Stimulated activated CD4-positive, alpha-beta T cell treated with anti-CD3 and anti-CD28 coated beads, Interleukin-4, amount 100 ng/mL, for 24 hours (primary cell): ENCODE results near the gene COL20A1.
"Not testable (repeated sequence)": the region's sequence is repeated elsewhere in the genome, so short reads cannot be mapped to it uniquely, and the experiment has no call there.

Experiments
- DNase-seq: peaks from one replicate; pipeline ENCODE4 v3.0.0-alpha.2; 2020

COL20A1 gene

DNA sequence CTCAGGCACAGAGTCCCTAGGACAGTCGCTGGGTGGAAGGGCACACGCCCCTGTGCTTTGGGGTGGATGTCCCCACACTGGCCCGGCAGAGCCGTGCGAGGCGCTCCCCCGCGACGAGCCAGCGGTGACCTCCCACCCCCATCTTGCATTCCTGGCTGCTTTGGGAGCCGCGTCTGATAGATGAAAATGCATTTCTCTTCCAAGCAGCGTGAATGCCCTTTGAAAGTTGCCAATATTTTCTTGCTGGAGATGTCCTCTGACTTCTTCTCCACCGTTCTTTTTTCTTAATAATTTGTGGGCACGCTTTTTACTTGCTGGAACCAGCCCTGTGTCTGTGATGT is 29.9 kb downstream of the COL20A1 start:
- no peak for DNase-seq

DNA sequence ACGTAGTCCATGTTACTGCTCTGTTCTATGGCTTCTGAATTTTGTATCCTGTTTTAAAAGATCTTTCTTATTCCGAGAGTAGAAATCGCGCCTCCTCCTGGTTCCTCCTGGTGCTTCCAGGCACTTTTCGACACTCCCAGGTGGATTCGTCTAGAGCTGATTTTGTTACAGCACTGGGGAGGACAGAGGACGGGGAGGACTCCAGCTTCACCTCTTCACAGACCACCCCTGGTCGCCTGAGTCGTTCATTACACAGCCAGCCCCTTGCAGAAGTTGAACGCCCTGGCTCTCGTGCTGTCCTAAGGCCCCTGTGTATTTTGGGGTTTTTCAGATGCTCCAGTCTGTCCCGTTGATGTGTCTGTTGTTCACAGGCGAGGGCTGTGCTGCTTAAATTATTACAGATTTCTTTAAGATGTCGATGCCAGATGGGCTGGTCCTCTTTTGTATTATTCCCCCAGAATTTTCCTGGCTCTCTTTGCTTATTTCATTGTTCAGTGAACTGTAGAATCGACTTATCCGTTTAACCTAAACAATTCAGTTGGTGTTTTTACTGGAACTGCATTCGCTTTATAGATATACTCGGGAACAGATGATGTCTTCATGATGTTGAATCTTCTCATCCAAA is 30.5 kb downstream of the COL20A1 start:
- no peak for DNase-seq

- DNase-seq = no peak
Observed at GRCh38 chr20:63325021-63325471, 32.1 kb downstream of the COL20A1 start.

DNA sequence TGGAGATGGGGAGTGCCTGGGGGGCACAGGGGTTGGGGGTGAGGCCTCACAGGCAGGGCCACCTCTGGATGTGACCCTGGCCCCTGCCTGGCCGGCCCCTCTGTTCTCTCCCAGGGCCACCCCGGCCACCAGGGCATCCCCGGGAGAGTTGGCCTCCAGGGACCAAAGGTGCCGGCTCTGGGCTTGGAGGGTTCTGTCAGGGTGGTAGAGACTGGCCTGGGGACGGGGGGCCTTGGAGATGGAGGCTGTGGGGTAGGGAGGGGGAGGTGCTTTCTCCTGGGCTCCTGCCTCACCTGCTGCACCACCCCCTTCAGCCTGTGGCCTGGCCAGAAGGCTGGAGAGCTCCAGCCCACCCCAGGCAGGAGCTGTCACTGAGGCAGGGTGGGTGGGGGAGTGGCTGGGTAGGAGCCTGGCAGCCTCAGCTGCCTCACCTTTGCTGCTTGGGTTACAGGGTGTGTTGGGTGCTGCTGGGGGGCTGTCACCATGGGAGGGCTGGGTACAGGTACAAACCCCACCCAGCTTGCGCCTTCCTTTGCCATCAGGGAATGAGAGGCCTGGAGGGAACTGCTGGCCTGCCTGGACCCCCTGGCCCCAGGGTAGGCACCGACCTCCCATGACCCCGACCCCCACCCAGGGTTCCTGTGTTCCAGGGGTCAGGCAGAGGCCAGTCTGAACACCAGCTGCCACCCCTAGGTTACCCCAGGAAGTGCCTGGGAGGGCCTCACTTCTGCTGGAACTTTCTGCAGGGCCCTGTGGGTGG is 32.7 kb downstream of the COL20A1 start:
- no peak for DNase-seq

DNA sequence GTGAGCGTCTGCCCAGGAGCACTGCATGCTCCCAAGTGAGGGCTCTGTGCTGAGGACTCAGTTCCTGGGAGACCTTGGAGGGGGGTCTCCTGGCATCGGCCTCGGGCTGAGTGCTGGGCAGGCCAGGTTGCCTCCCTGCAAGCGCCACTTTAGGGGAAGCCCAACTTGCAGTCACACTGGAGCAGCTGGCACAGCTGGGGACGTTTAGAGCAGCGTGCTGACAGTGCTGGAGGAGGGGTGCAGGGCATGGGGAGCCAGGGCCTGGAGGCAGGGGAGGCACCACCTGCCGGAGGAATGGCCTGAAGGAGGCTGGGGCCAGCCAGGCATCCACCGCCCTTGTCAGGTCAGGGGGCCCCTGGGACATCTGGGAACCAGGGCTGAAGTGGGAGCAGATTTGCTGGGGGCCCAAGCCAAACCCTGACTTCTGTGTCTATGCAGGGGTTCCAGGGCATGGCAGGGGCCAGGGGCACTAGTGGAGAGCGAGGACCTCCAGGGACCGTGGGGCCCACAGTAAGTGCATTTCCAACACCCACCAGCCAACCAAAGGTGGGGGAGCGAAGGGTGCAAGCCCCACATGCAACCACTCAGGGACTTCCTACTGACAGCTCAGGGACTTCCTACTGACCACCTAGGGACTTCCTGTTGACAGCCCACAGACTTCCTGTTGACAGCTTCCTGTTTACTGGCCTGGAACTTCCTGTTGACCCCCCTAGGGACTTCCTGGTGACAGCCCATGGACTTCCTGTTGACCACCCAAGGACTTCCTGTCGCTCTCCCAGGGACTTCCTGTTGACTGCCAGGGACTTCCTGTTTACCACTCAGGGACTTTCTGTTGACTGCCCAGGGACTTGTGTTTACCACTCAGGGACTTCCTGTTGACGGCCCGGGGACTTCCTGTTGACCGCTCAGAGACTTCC is 33.6 kb downstream of the COL20A1 start:
- no peak for DNase-seq

- no peak for DNase-seq
Observed at GRCh38 chr20:63327231-63327745, 34.3 kb downstream of the COL20A1 start.

- no peak for DNase-seq
Observed at GRCh38 chr20:63328026-63328700, 35.2 kb downstream of the COL20A1 start.

DNA sequence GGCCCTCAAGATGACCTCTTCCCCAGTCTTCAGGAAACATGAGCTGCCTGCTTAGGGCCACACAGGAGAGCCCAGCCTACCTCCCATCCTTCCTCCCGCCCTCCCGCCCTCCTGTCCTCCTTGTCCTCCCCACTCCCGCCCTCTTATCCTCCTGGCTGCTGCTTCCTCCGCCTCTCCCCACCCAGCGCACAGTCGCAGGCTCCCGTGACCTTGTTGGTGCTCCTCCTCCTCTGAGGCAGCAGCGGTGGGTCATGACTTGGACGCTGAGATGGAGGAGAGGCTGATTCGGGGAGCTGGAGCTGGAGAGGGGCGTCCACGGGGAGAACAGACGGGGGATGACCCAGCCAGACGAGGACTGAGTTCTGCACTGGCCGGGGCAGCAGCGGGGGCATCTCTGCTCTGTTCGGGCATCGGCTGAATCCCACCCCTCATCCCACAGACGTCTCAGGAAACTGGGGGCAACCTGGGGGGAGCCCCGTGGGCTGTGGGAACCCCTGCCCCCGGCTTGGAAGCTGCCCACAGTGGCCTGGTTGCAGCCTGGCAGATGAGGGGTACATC is 35.8 kb downstream of the COL20A1 start:
- DNase-seq = no peak

DNA sequence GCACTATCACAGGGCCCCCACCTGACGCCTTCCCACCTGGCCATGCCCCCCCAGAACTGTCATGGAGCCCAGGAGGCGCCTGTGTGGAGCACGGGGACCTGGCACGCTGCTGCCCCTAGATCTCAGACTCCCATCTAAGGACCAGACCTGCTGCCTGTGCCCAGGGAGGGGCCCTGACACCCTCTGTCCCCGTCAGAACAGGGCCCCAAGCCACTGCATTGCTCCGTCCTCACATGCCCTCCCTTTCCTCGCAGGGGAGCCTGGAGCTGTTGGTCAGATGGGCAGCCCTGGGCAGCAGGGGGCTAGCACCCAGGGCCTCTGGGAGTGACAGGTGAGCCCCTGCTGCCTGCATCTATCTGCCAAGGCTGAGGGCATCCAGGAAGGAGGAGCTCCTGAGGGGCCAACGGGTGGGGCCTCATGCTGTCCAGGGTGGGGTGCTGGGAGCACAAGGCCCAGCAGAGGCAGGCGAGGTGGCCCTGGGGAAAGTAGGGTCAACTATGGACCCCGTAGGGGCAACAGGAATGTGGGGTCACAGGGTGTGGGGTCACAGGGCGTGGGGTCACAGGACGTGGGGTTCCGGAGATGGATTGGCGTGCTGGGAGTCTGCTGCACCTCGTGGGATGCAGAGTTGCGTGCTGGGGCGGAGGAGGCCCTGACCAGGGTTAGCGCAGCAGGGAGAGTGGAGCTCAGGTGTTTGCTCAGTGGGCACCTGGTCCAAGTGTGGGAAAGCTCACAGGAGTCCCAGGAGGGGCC is 36.5 kb downstream of the COL20A1 start:
- no peak for DNase-seq

DNA sequence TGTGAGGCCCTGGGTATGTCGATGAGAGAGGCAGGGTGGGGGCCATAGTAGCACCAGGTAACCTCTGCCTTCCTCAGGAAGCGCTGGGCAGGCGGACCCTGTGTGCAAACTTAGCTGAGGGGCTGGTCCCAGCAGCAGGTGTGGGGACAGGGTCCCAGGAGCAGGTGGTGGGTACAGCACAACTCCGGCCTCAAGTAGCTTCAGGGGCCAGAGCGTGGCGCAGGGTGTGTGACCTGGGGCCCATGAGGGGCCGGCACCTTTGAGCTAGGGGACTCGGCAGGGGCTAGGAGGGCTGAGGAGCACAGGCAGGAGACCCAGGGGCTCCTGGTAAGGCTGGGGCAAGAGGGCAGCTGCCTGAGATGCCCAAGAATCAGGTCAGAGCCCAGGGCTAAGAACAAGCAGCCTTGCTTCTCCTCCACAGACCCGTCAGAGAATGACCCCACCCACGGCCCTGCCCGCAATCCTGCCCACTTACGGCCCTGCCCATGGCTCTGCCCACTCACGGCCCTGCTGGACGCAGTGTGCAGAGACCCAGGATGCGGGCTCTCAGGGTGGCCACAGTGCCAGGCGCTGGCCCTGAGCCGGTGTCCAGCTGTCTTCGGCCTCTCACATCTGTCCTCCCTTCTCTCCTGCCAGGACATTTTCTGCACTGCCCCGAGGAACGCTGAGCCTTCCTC is 37.2 kb downstream of the COL20A1 start:
- DNase-seq = no peak

GRCh38 chr20:63330940-63331339 is 38.0 kb downstream of the COL20A1 start:
- no peak for DNase-seq

- no peak for DNase-seq
Observed at GRCh38 chr20:63331741-63332400, 38.9 kb downstream of the COL20A1 start.

DNA sequence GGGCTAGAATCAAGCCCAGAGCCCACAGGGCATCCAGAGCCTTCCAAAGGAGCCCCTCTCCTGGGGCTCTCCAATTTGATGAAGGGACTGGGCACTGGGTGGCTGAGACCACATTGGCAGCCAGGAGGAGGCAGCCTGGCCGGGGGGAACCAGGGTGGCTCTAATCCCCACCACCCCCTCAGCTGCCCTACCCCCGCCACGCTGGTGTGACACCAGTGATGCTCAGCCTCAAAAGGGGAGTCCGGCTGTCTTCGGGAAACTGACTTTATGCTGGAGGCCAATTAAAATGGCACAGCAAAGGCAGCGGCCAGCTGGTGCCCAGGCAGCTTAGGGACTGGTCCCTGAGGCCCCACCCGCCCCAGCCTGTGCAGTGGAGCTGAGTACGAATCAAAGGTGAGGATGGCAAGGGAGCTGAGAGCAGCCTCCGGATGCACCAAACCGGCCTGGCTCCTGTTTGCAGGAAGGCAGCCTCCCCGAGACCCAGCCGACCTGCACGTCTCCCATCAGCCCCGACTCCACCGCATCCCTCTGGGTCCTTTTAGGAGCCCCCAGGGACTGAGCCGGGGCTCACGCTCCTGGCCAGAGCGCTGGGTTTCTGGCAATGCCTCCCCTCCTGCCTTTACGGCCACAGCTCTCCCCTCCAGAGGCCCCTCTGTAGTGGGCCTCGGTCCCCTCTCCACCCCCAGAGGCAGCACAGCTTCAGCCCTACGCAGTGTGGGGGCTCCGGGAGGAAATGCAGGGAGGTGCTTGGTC is 39.7 kb downstream of the COL20A1 start:
- no peak for DNase-seq

DNA sequence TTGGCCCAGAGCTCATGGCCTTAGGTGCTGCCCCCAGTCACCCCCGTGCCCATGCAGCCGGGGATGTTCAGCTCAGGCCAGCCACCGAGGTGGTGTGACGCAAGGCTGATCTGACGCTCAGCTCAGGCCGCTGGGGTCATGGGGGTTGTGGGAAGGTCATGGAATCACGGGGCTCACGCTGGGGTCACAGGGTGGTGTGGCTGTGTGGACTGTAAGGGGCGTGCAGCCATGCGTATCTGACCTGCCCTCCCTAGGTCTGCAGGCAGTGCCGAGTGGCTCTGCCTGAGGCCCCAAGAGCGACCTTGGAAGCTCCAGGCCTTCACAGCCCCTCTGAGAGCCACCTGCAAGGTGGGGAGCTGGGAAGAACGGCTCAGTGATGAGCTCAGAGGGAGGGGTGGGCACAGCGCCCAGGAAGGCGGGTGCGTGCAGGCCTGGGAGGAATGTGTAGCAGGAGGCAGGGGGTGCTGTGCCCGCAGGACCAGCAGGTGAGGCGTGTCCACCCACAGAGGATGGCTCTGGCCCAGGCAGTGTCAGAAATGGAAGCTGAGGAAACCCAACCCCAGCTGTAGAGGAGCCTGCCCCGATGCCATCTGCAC is 40.4 kb downstream of the COL20A1 start:
- DNase-seq = no peak

DNA sequence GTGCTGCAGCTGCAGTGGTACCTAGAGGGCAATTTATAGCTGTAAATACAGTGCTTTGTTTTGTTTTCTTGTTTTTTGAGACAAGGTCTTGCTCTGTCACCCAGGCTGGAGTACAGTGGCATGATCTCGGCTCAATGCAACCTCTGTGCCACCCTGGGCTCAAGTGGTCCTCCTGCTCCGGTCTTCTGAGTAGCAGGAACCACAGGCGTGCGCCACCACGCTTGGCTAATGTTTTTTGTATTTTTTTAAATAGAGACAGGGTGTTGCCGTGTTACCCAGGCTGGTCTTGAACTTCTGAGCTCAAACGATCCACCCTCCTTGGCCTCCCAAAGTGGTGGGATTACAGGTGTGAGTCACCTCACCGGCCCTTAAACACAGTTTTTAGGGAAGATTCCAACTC is 41.4 kb downstream of the COL20A1 start:
- no peak for DNase-seq

DNA sequence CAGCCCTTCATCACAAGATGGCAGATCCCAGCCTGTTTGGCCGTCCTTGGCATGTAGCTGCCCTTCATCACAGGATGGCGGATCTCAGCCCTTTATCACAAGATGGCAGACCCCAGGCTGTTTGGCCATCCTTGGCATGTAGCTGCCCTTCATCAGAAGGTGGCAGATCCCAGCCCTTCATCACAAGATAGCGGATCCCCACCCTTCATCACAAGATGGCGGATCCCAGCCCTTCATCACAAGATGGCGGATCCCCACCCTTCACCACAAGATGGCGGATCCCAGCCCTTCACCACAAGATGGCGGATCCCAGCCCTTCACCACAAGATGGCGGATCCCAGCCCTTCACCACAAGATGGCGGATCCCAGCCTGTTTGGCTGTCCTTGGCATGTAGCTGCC is 42.1 kb downstream of the COL20A1 start:
- not testable (repeated sequence) for DNase-seq

DNA sequence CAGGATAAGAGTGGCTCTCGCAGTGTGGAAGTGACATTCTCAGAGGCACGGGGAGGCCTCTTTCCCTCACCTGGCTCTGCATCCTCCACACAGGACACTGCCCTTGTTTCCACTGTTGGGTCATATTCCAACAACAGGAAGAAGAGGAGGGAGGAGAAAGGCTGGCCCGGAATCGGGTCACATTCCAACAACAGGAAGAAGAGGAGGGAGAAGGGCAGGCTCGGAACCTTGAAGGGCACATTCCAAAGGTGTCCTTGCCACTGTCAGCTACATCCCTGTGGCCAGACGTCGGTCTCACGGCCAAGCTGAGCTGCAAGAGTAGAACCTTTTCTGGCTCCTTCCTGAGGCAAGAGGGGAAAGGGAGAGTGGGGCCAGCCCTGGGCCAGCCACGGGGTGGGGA is 42.7 kb downstream of the COL20A1 start:
- no peak for DNase-seq

DNA sequence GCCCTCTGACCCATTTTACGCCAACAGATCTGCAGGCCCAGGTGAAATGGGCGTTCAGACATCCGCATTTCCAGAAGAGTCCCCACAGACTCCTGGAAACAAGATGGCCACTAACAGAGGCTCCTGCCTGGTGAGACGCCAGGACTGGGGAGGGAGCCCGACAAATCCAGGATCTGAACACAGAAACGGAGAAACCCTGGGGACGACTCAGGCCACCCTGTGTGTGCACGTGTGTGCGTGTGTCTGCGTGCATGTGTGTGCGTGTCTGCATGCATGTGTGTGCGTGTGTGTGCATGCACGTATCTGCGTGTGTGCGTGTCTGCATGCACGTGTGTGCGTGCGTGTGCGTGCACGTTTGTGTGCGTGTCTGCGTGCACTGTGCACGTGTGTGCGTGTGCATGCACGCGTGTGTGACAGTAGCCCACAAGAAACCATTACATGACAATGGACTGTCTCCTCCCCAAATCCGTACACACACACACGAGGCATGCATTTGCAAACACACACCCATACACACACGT is 43.3 kb downstream of the COL20A1 start:
- DNase-seq = no peak

- no peak for DNase-seq
Observed at GRCh38 chr20:63337786-63338420, 44.9 kb downstream of the COL20A1 start.
